ENCODE data around the gene MTHFD1L.
A peak's percentile ranks its signal among the peaks of the same experiment; 100 is the strongest.

The MTHFD1L gene

DNA sequence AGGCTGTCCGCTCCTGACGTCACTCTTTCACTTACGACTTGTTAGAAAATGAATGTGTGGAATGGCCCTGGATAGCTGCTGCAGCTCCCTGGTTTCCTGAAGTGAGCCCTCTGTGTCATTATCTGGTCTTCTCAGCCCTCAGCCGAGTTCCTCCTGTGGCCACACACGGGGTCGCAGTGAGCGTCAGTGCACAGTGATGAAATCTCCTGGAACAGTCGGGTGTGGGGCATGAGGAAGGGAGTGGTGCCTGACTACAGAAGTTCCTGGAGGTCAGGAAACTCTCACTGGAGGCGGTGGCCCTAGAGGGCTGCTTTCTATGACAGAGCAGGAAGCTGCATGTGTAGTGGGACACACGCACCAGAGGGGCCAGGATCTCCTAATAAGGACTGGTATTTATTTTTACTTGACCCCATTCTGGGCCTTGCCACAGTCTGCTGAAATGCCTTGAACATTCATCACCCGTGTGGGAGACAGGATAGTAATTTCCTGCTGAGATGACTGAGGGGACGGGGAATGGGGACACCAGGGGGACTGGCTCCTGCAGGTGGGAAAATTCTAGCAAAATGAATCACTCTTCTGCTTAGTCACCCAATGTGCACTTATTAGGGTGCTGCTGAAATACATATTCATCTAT is 175.5 kb downstream of the MTHFD1L start:
- peak; percentile 93 for DNase-seq (ENCODE audit: low read depth, low spot score)

DNA sequence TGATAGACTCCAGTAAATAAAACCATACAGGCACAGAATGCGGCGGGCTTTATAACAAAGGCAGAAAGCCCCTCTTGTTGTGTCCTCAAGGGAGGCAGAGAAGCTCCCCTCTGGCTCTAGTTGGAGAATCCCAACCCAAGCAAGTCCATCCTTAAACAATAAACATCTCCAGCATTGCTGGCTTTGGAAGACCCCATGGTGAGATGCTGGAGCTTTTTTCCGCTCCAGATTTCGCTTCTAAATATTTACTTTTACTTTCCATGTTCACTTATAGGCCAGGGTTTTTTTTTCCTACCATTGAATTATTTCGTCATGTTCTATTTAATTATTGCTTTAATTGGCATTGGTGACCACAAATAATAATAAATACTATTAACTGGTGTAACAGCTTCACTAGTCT is 176.2 kb downstream of the MTHFD1L start:
- DNase-seq (ENCODE audit: low read depth, low spot score): no peak

DNA sequence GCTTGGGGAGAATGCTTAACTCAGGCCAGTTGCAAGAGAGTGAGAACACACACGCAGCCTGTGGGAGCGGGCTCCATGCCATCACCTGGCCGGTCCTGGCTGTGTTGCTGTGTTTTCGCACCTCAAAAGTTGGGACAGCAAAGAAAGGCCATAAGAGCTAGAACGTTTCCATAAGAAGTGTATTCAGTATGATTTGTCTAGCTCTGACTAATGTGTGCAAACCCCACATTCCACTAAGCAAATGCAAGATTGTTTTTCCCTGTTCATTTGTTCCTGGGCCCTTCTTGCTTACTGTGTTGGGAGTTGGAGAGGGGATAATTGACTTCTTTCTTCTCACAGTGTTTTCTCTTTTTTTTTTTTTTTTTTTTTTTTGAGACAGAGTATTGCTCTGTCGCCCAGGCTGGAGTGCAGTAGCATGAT is 177.4 kb downstream of the MTHFD1L start:
- peak; percentile 74 for DNase-seq (ENCODE audit: low read depth, low spot score)

DNA sequence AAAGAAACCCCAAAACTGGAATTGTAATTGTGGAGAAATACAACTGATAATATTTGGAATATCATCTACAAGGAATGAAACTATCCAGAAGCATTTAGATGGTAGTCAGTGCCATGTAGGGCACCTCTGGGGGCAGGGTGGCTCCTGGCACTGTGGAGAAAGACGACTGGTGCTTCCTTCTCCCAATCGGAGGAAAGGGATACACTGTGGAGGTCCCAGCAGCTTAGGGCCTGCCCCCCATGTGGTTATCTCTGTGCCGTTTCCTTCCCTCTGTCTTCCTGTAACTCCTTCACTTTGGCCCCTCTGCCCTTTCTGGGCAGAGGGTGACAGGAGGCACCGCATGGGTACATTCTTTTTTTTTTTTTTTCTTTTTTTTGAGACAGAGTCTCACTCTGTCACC is 178.4 kb downstream of the MTHFD1L start:
- no peak for DNase-seq (ENCODE audit: low read depth, low spot score)

DNA sequence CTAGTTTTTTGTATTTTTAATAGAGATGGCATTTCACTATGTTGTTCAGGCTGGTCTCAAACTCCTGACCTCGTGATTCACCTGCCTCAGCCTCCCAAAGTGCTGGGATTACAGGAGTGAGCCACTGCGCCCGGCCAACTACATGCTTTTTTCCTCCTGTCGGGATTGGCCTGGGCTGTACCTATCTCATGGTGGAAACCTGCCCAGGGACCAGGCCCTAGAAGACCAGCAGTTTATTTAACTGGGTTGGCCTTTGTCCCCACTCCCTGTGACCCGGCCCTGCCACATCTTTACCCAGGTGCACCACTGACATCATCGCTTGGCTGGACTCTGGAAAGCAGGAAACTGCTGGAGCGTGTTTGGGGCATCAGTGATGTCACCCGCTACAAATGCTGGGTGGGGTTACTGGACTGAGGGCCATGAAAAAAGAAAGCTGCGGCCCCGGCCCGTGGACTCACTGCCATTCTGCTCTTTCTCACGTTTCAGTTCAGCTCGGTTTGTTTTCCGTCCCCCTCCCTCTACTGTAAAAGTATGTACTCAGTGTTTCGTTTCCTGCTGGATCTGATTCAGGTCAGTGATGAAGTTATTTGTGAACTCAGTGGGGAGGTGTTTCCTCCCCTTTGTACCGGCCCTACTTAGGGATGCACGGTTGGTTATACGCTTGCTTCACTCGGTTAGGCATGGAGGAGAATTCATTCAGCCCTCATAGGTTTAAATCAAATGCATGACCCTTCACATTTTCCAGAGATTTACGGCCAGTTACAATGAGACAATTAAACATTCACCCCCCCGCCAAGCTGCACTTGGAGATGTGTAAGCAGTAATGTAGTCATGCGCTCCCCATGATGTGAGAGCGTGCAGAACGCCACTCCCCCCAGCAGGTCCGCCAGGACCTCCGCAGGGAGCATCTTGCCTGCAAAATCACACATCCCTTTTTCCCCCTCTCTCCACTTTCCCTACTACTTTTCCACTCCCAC is 179.3 kb downstream of the MTHFD1L start:
- peak; percentile 94 for DNase-seq (ENCODE audit: low read depth, low spot score)

DNA sequence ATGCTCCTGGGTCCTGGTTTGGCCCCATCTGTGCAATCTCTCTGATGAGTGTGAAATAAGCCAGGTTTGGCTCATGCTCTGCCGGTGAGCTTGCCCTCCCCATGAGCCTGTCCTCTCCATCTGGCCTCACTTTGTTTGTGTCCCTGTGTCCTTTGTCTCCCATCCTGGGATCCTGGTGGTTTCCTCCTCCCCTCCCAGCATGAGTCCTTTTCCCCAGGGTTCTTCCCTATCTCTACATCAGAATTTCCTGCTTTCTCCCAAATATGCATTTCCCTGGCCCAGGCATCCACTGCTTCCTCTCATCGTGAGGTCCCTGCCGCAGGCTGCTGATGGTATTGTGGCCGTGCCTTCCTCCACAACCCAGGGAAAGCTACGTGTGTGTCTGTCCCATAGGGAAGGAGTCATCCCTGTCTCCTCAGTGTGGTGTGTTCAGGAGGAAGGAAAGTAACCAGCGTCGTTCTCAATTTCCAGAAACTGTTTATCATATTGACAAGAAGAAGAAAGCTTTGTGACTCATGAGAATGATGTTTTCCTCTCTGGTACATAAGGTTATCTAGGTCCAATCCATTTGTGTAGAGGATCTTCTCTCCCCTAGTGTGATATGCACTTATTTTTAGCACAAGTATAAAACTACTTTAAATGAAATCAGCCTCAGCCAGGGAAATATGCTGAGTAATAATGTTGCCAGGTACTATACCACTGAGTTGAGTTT is 180.2 kb downstream of the MTHFD1L start:
- DNase-seq (ENCODE audit: low read depth, low spot score): peak; percentile 67

DNA sequence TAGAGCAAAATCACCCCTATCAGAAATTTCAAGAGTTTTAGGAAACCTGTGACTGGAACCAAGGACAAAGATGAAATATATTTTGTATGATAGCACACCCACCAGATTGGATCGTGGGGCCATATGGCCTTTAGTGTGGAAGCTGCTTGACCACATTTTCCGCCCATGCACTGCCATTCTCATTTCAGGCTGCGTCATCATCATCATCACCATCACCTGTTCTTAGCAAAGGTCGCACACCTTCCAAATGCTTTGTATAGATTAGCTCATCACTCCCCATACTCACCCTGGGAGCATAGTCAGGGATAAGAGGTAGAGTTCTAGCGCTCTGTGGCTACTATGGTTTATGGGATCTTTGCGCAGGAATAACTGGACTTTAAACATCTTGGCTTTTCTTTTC is 185.7 kb downstream of the MTHFD1L start:
- DNase-seq (ENCODE audit: low read depth, low spot score): no peak

DNA sequence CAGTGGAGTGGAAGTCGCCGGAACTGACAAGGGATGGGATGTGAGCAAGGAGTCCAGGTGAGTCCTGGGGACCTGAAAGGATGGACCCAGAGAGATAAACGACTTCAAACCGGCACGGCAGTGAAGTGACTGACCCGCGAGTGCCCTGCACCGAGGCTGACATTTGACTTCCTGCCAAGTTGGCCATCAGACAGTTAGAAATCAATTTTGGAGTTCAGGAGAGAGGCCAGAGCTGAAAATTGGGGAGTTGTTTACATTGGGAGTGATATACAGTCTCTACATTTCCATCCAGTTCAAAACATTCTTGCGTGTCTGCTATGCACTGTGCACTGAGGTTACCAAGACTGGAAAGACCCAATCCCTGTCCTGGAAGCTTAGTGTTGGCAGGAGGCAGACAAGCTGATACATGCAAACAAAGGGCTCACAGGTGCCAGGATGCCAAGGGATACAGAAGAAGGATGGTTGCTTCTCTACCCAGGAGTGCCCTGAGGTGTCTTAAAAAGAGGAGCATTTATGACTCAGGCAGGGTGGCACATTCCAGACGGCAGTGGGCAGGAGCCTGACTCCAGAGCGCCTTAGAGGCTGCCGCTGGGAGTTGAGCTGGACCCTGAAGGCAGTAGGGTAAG is 186.6 kb downstream of the MTHFD1L start:
- no peak for DNase-seq (ENCODE audit: low read depth, low spot score)

DNA sequence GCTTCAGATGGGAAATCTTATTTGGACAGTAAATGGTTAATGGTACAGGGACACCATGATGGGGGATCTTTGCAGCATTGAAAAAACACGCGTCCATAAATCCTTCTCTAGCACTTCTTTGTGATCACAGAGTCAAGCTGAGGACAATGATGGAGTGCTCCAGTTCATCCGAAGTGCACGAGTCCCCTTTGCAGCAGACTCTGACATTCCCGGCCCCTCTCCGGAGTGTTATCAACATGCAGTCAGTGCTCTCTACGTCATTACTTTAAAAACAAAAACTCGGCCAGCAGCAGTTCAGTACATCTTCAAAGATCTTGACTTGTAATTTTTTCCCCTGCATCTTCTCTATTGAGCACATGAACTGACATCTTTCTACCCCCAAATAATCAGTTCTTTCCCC is 188.8 kb downstream of the MTHFD1L start:
- no peak for DNase-seq (ENCODE audit: low read depth, low spot score)

DNA sequence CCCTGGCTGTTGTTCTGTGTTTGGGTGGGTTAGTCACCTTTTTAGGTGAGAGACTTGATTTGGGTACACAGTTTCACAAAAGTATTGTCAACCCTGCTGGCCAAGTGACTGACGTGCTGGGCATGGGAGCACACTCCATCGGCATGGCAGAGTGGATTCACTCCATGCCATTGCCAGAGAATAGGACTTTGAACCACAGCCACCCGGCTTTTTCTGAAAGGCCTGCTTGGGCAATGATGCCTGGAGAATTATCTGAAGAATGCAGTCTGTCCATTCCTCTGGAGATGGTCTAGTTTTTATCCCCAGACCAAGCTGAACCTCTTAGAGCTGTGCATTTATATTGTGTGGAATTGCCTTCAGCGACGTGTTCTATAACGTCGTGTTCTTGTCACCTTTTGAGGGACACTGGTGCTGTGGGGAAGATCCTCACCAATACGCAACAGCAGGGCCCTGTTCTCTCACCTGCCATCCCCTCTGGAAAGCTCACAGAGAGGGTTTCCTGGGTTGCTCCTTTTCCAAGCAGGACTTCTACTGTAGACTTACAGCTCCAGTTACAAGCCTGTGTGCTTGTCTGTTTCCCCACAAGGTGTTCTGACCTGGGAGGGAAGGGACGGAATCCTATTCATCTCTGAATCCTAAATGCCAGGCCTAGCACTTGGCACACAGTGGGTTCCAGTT is 190.9 kb downstream of the MTHFD1L start:
- DNase-seq (ENCODE audit: low read depth, low spot score): no peak

DNA sequence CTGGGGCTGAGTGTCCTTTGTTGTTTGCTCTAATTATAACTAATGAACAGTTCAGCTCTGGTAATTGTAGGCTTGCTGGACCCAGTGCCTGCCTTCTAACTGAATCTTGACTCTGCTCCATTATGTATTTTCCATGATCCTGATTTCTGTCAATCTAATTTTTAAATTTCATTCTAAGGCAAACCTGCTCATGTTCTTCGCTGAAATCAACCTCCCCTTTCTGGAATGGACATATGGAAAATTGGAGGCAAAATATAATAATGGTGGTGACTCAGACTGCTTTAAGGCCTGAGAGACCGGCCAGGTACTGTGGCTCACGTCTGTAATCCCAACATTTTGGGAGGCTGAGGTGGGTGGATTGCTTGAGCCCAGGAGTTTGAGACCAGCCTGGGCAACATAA is 191.6 kb downstream of the MTHFD1L start:
- DNase-seq (ENCODE audit: low read depth, low spot score): no peak

DNA sequence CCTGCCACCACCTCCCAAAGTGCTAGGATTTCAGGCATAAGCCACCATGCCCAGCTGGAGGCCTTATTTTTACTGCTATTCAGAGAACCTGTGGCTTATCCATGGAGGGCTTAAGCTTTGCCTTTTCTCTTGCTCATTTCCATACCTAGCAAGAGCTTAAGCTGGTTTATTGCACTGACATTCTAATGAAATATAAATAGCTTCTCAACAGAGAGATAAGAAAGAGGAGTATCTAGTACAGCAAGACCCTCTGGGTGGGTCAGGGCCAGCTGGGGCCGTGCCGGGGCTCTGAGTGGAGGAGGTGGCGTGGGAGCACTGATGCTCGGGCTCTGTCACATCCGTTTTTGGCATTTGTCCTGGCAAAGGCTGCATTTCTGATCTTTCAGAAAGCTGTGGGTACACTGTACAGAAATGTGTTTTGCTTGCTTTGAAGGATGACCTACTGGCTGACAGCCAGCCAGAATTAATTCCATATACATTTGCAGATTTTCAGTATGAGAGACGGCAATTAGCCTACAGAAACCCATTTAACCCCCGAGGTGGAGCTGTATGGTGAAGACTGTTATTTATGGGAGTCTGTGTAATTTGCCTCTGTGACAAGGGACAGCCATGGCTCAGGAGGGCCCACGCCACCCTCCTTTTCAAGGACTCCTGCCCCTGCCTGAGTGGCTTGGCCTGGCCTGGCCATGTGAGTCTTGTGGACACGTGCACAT is 192.7 kb downstream of the MTHFD1L start:
- no peak for DNase-seq (ENCODE audit: low read depth, low spot score)

DNA sequence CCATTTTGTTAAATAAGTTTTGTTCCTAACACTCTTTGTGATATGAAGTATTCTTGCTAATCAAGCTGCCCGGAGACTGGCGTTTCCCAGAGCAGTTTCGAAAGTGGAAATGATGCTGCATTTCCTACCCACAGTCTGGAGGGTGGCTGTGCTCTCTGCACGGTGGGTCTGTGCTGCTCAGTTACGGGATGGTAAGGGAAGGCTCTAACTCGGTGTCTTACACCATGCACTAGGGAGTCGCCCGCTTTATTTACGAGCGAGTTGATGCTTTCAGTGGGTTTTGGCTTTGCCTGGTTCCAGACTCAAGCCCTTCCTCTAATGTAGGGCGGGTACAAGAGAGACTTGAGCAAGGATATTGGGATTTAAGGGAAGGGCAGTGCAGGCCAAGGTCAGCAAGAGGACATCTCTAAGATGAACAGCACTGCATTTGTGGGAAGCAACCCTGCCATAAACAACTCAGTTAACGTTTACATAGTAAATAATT is 194.2 kb downstream of the MTHFD1L start:
- no peak for DNase-seq (ENCODE audit: low read depth, low spot score)

DNA sequence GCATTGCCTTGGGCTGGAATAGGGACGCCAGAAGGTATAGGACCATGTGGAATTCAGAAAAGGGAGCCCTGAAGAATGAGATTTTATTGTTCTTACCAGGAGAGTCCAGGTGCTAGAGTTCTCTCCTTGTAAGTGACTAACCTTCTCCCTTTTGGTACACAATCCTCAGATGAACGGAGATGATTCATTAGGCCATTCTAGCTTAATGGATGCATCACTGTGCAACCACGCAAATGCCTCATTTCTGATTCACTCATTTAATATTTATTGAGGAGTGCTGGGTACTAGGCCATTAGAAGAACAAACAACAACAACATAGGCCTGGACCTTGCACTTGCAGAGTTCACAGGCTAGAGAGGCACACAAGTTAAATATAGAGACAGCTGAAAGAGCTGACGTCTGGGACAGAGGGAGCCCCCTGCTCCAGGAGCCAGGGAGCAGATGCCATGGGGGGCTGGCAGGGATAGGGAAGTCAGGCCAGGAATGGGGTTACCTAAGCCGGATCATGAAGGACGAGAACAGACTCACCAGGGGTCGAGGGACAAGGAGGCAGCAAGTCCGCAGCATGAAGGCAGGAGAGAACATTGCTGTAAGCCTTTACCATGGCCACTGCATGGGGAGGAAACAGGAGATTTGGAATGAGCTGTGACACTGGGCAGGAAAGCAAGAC is 194.7 kb downstream of the MTHFD1L start:
- peak; percentile 91 for DNase-seq (ENCODE audit: low read depth, low spot score)

DNA sequence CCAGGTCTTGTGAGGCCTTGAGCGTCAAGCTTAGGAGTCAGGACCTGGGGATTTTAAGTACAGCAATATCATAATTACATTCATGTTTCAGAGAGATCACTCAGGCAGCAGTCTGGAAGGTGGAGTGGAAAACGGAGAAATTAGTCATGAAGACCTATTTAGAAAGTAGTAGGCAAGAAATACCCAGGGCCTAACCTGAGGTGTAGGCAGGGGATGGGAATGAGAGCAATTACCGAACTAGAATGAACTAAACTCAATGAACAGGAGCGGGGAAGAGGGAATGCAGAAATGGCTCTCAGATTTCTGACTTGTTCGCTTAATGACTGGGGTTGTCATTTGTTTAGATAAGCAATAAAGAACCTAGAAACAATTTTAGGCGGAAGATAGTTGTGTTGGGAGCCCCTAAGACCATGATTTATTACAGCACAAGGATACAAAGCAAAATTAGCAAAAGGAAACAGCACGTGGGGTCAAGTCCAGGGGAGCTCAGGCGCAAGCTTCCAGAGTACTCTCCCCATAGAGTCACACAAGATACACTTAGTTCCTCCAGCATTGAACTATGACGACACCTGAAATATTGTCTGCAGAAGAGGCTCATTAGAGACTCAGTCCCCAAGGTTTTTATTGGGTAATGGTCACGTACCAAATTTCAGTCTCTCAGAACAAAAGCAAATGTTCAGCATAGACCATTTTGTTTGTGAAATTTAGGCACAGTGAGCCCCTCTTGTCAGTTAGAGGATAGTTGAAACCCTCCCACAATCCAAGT is 195.4 kb downstream of the MTHFD1L start:
- DNase-seq (ENCODE audit: low read depth, low spot score): no peak

DNA sequence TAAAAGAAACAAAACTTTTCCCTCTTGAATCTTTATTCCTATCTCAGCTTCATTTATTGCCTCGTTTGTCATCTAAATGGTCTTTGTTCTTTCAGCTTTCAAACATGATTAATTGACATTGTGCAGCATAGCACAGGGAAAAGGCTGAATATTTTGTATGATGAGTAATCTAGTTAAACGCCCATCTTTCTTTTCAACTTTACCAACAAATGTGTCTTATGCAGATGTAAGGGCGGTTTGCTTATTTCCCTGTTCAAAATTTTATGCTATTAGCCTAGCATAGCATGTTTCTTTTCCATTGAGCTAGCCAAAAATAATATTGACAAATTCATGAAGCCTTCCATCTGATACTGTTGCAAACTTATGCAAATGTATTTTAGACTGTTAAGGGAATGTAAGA is 197.8 kb downstream of the MTHFD1L start:
- DNase-seq (ENCODE audit: low read depth, low spot score): peak; percentile 72

DNA sequence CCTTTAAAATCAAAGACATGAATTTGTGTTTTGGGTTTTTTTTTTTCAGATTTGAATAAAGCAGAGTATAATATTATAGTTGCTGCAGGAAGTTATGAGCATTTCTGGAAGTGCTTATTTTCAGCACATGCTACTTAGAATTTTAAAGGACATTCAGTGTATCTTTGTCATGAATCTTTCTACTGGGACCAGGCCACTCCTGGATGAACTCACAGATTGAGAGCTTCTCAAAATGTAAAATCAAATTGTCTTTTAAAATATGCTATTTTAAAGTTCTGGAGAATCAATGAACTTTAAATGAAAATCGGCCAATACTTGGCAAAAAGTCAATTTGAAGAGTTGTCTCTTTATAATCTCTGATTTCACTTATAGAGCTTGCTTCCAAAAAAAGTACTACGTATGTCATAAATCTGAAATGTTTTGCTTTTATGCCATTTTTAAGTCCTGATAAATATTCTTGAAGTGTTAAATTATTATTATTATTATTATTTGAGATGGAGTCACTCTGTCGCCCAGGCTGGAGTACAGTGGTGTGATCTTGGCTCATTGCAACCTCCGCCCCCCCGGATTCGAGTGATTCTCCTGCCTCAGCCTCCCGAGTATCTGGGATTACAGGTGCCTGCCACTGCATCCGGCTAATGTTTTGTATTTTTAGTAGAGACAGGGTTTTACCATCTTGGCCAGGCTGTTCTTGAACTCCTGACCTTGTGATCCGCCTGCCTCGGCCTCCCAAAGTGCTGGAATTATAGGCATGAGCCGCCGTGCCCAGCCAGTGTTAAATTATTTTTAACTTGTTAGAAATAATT is 198.5 kb downstream of the MTHFD1L start:
- DNase-seq (ENCODE audit: low read depth, low spot score): no peak
